HG03135 (cell line): ENCODE results near the gene OLA1.

Experiments used
- ATAC-seq: cut with Tn5 transposase; IDR thresholded peaks from one replicate; pipeline ENCODE4 v1.9.1; 2021; ENCODE audit warnings: mild to moderate bottlenecking, moderate library complexity; ENCODE audit not compliant: unreplicated experiment

The OLA1 gene

GRCh38 chr2:174180726-174181236, 67.6 kb downstream of the OLA1 start:
- no peak for ATAC-seq

GRCh38 chr2:174180165-174180724, 68.1 kb downstream of the OLA1 start:
- ATAC-seq, result no peak

GRCh38 chr2:174177316-174177890, 70.9 kb downstream of the OLA1 start:
- no peak for ATAC-seq

GRCh38 chr2:174176898-174177297, 71.4 kb downstream of the OLA1 start:
- ATAC-seq, result no peak

GRCh38 chr2:174174741-174175140, 73.6 kb downstream of the OLA1 start:
- ATAC-seq, result no peak

GRCh38 chr2:174172802-174173355, 75.5 kb downstream of the OLA1 start:
- no peak for ATAC-seq

- no peak for ATAC-seq
These were observed 76.5 kb downstream of the OLA1 start for GRCh38 chr2:174171686-174172445.

- no peak for ATAC-seq
These were observed 79.0 kb downstream of the OLA1 start for GRCh38 chr2:174169372-174169771.

- no peak for ATAC-seq
These were observed 82.1 kb downstream of the OLA1 start for GRCh38 chr2:174166261-174166660.

- no peak for ATAC-seq
These were observed 86.8 kb downstream of the OLA1 start for GRCh38 chr2:174161490-174161889.

GRCh38 chr2:174158003-174158402, 90.3 kb downstream of the OLA1 start:
- no peak for ATAC-seq

- no peak for ATAC-seq
These were observed 91.3 kb downstream of the OLA1 start for GRCh38 chr2:174157053-174157452.

- ATAC-seq, result no peak
These were observed 94.3 kb downstream of the OLA1 start for GRCh38 chr2:174153757-174154680.

GRCh38 chr2:174149530-174149929, 98.8 kb downstream of the OLA1 start:
- ATAC-seq, result no peak

GRCh38 chr2:174148833-174149232, 99.5 kb downstream of the OLA1 start:
- ATAC-seq, result no peak

GRCh38 chr2:174145827-174146226, 102.5 kb downstream of the OLA1 start:
- no peak for ATAC-seq

- no peak for ATAC-seq
These were observed 106.0 kb downstream of the OLA1 start for GRCh38 chr2:174142290-174142689.

- no peak for ATAC-seq
These were observed 110.2 kb downstream of the OLA1 start for GRCh38 chr2:174138161-174138560.

- ATAC-seq, result no peak
These were observed 112.4 kb downstream of the OLA1 start for GRCh38 chr2:174135981-174136380.

- no peak for ATAC-seq
These were observed 123.2 kb downstream of the OLA1 start for GRCh38 chr2:174125090-174125489.

GRCh38 chr2:174124181-174124580, 124.2 kb downstream of the OLA1 start:
- ATAC-seq, result no peak
